Left kidney (tissue), 8 donors: ENCODE data around the gene TAOK1. TPM values are rescaled to one million over a fixed set of nuclear protein-coding genes. Genes with fewer than 3 reads are reported as not detected.
"Not testable (repeated sequence)": the region's sequence is repeated elsewhere in the genome, so short reads cannot be mapped to it uniquely, and the experiment has no call there.

ENCODE experiments used
- DNase-seq: peaks from one replicate; pipeline ENCODE4 v3.0.0-alpha.2; 2013
- long read RNA-seq, 8 donors: transcript quantifications; one replicate each; lab custom pipeline, GENCODE V29; 2026
- polyA plus RNA-seq: library from polyadenylated mRNA; unstranded; fragments of 120-200 nt; gene quantifications from one replicate; pipeline ENCODE4 v1.2.1, GENCODE V29; 2013; ENCODE audit not compliant: insufficient read length

The TAOK1 gene
- 56.2 TPM for polyA plus RNA-seq
- long read RNA-seq, donor 1, partial matches to known transcripts = 0 of 2 reads
- long read RNA-seq, donor 1, other reads (novel, unspliced or antisense) = 0 of 2 reads
- long read RNA-seq, donor 2 = 0 reads
- long read RNA-seq, donor 3, partial matches to known transcripts = 10 of 10 reads
- long read RNA-seq, donor 3, other reads (novel, unspliced or antisense) = 0 of 10 reads
- long read RNA-seq, donor 4 = 0 reads
- long read RNA-seq, donor 5 = 0 reads
- long read RNA-seq, donor 6, partial matches to known transcripts = 0 of 1 reads
- long read RNA-seq, donor 6, other reads (novel, unspliced or antisense) = 0 of 1 reads
- long read RNA-seq, donor 7 = 0 reads
- long read RNA-seq, donor 8, full-length matches to known transcripts = 1 of 1 reads
- long read RNA-seq, donor 8, partial matches to known transcripts = 0 of 1 reads
- long read RNA-seq, donor 8, other reads (novel, unspliced or antisense) = 0 of 1 reads

DNA sequence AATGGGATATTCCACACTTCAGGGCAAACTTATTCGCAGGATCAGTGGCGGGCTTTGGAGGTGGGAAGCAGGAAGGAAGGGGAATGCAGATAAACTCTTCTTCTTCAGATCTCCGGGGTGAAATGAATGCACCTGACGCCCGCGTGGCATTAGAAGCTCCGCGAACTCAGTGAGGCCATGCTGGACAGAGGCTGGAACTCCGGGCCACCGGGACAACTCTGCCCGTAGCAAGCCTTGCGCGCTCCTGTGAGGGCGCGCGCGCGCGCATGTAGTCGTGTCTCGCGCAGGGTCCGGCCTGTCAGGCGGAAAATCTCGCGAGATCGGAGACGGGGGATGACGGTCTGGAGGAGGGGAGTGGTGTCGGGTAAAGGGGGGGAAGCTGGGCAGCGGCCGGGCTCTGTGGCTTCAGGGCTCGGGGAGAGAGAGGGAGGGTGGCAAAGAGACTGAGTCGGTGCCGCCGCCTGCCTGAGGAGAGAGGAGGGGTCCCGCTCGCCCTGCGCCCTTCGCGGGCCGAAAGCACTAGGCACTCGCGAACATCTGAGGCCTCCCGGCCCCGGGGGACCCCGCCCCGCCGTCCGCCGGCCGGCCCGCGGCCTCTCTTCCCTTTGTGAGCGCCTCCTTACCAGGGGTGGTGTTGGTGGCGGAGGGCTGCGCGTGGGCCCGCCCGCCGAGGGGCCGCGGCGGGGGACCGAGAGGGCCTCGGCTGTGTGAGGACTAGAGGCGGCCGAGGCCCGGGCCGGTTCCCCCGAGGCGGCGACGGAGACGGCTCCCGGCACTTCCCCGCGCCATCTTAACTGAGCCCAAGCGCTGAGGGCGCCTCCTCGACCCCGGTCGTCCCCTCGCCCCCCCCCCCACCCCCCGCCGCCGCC, at the start of gene TAOK1:
Gene TAOK1, plus strand, starts transcription at position 382 of the 869 bp plus-strand sequence. CDS start 61,186 bp downstream, outside the sequence.
- peak; percentile 99 for DNase-seq

DNA sequence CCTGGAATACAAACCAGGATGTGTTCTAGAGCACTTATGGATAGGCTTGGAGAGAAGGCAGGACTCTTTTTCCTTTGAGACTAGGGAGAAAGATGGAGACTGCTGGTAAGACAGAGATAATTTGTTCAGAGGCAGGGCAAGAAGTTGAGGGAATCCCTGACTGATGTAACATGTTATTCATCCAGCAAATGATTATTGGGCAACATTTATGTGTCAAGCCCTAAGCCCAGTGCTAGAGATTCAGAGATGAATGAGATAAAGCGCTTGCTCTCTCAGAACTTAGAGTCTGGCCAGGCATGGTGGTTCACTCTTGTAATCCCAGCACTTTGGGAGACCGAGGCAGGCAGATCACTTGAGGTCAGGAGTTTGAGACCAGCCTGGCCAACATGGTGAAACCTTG, 48.4 kb upstream of the TAOK1 start:
- DNase-seq = no peak

DNA sequence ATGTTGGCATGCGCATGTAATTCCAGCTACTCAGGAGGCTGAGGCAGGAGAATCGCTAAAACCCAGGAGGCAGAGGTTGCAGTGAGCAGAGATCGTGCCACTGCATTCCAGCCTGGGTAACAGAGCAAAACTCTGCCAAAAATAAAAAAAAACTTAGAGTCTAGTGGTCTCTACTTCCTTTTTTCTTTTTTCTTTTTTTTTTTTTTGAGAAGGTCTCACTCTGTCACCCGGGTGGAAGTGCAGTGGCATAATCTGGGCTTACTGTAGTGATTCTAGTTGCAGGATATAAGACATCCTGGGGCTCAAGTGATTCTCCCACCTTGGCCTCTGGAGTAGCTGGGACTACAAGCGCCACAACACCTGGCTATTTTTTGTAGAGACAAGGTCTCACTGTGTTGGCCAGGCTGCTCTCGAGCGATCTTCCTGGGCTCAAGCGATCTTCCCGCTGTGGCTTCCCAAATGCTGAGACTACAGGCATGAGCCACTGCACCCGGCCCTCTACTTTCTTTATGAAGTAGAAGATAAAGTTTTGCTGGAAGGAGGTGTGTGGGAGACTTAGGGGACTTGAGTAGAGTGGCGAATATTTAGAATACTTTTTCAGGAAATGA, 47.9 kb upstream of the TAOK1 start:
- no peak for DNase-seq

DNA sequence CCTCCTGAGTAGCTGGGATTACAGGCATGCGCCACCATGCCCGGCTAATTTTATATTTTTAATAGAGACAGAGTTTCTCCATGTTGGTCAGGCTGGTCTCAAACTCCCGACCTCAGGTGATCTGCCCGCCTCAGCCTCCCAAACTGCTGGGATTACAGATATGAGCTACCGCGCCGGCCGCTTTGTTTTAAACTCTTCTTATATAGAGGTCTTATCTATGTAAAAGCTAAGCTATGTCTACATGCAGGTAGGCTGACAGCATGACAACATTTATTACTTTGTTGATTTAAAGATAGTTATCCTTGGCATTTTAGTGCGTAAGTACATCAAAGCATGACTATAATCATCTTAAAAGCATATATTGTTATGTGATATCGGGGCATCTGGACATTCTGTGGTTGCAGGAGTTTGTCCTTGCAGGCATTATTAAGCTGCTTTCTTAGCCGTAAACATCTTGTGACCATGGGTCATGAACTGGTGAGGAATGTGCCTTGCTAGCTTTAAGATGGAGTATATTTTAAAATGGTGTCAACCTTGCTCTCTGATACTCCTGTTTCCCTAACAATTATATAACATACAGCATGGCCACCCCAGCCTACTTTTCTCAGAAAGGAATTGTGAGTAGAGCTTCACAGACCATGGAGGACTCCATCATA, 45.8 kb upstream of the TAOK1 start:
- DNase-seq = no peak

DNA sequence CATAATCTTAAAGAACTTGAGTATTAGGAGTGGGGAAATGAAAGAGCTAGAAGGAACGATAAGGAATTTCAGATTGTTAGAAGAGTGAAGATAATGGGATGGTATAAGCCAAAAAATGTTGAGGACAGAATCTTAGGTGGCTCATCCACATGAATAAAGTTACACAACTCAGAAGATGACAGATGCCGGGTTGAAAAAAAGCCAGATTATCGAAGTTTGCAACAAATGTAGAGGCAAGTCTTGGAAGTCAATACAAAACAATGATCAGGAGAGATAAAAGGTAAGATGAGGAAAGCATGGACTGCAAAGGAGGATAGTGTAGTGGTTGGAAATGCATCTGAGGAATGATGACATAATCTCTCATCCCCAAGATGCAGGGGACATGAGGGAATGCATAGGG, 45.1 kb upstream of the TAOK1 start:
- DNase-seq = no peak

DNA sequence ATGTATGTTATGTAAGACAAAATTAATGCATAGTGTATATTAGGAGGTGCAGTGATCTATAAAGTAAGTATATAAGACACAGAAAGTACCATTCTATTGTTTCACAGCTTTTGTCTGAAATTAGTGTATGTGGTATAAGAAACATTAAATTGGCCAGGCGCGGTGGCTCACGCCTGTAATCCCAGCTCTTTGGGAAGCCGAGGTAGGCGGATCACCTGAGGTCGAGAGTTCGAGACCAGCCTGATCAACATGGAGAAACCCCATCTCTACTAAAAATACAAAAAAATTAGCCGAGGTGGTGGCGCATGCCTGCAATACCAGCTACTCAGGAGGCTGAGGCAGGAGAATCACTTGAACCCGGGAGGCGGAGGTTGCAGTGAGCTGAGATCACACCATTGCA, 44.7 kb upstream of the TAOK1 start:
- DNase-seq = not testable (repeated sequence)

DNA sequence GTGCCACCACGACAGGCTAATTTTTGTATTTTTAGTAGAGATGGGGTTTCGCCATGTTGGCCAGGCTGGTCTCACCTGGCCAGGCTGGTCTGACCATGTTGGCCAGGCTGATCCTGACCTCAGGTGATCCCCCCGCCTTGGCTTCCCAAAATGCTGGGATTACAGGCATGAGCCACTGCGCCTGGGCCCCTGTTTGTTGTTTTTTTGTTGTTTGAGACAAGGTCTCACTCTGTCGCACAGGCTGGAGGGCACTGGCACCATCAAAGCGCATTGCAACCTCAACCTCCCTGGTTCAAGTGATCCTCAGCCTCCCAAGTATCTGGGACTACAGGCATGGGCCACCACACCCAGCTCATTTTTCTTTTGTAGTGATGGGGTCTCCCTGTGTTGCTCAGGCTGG, 43.7 kb upstream of the TAOK1 start:
- no peak for DNase-seq

DNA sequence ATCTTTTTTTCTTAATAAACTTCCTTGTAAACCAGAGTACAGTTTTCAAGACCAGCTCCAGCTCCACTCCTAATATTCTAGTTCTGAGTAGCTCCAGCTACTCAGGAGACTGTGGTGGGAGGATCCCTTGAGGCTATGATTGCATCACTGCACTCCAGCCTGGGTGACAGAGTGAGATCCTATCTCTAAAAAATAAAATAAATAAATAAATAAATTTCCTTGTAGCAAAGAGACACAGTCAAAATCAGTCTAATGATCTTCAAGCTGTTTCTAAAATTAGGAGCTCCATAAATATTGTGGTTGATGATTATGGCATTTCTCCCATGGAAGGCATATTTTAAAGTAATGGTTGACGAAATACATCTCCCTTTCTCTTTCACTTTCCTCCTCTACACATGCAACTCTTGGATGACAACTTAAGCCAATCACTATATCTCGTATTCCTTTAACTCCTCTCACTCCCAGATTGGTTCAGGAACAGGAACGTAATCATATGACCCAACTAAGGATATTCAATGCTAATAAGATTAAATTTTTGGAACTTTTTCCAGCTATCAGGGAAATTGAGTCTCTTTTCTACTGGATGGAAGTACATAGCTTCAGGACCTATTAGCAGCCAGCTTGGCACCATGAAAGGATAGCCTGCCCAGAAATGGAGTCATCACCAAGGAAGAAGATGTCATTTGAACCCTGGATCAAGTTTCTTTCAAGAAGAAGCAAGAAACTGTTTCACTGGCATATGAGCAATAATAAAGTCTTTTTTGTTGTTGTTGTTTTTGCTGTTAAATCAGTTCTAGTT, 42.1 kb upstream of the TAOK1 start:
- DNase-seq = no peak

DNA sequence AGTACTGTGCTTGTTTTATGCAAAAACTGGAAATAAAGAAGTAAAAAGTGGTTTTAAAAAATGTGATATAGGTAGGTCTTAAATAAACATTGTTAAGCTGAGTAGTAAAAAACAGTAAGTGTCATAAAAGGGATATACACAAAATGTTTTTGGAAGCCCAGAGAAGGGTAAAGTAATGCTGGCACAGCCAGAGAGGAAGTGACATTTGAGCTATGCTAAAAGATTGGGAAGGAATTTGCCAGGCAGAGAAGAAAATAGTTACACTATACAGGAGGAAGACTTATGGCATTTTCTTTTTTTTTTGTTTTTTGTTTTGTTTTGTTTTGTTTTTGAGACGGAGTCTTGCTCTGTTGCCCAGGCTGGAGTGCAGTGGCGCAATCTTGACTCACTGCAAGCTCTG, 40.8 kb upstream of the TAOK1 start:
- DNase-seq = no peak

DNA sequence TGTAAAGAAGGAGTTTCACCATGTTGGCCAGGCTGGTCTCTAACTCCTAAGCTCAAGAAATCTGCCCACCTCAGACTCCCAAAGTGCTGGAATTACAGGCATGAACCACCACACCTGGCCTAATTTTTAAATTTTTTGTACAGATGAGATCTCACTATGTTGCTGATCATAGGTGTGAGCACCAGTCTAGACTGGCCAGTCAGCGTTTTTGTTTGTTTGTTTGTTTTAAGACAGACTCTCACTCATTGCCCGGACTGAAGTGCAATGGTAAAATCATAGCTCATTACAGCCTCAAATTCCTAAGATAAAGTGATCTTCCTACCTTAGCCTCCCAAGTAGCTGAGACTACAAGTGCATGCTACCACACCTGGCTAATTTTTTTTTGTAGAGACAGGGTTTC, 38.0 kb upstream of the TAOK1 start:
- DNase-seq = no peak

DNA sequence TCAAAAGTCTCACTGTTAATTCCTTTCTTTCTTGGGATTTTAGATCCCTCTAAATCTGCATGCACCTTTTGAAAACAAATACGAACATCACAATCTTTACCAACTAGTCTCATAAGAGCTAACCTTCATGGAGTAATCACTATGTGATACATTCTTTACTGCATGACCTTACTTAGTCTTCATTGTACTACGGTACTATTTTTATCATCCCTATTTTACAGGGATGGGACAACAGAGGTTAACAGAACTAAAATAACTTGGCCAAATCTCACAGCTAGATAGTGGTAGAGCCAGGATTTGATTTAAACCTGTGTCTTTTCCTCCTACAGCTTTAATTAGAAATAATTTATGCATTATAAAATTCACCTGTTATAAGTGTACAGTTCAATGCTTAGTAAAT, 32.9 kb upstream of the TAOK1 start:
- DNase-seq = no peak

DNA sequence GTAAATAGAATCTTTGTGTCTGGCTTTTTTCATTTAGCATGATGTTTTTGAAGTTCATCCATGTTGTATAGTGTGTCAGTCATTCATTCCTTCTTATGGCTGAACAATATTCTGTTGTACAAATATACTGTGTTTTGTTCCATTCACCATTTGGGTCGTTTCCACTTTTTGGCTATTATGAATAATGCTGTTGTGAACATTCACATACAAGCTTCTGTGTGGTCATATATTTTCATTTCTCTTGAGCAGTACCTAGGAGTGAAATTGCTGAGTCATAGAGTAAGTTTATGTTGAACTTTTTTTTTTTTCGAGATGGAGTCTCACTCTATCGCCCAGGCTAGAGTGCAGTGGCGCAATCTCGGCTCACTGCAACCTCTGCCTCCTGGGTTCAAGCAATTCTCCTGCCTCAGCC, 32.3 kb upstream of the TAOK1 start:
- no peak for DNase-seq

DNA sequence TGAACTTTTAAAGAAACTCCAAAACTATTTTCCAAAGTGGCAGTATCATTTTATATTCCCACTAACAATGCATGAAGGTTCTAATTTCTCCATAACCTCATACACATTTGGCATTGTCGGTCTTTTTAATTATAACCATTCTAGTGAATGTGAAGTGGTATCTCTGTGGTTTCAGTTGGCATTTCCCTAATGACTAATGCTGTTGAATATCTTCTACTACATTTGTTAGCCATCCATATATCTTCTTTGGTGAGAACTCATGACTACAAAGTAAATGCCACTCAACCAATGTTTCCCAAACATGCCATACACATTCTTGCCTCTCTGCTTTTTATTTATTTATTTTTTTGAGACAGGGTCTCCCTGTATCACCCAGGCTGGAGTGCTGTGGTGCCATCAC, 31.7 kb upstream of the TAOK1 start:
- no peak for DNase-seq

DNA sequence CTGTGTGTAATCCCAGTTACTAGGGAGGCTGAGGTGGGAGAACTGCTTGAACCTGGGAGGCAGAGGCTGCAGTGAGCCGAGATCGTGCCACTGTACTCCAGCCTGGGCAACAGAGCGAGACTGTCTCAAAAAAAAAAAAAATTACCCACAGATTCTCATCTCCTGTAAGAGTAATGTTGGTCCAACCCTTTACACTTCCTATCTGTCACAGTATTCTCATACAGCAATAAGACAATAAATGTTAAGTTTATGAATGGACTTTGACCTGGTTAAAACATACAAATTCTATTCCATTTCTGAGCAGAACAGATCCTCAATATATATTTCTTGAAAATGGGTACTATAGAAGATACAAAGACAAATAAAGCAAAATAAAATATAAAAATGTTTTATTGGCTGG, 30.4 kb upstream of the TAOK1 start:
- DNase-seq = no peak

DNA sequence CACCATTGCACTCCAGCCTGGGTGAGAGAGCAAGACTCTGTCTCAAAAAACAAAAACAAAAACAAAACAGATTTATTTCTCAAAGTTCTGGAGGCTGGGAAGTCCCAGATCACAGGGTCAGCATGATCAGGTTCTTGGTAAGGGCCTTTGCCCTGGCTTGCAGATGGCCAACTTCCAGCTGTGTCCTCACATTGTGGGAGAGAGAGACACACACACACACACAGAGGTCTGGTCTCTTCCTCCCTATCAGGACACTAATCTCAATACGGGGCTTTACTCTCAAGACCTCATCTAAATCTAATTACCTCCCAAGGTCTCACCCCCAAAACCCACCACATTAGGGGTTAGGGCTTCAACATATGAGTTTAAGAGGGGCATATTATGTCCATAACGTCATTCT, 26.4 kb upstream of the TAOK1 start:
- DNase-seq = no peak

DNA sequence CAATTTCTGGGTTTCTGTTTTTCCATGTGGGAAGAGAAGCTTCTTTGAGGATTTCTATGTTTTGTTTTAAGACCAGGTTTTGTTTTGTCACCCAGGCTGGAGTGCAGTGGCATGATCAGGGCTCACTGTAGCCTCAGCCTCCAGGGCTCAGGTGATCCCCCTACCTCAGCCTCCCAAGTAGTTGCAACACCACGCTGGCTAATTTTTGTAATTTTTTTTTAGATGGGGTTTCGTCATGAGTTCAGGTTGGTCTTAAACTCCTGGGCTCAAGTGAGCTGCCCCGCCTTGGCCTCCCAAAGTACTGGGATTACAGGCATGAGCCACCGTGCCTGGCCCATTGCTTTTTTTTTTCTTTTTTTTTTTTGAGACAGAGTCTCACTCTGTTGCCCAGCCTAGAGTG, 25.5 kb upstream of the TAOK1 start:
- no peak for DNase-seq

DNA sequence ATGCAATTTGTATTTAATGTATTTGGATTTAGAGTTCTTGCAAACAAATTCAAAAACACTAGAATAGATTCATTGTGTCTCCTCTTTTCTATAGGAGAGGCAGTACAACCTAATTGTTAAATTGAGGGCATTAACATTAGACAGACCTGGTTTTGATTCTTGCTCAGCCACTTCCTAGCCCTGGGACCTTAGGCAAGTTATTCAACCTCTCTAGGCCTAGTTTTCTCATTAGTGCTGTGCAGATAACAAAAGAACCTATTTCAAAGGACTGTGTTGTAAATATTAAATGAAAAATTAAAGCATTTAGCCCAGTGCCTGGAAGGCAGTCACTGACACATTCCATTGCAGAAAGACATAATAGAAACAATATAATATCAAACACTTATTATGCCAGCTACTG, 22.0 kb upstream of the TAOK1 start:
- no peak for DNase-seq

DNA sequence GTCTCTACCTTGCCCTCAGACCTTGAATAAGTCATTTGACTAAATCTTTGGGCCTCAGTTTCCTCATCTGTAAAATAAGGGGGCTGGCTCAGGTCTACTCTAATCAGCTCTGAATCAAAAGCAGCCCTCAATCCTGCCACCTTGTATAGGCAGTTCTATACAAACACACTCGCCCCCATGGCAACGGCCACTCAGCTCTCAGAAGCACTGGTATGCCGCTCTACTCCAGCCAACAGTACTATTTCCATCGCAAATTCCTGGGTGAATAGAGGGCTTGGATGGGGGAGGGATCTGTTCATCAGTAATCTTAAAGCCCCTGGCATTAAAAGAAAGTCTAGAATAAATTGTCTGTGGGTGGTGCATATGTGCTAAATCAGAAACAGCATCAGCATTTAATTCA, 21.2 kb upstream of the TAOK1 start:
- no peak for DNase-seq

DNA sequence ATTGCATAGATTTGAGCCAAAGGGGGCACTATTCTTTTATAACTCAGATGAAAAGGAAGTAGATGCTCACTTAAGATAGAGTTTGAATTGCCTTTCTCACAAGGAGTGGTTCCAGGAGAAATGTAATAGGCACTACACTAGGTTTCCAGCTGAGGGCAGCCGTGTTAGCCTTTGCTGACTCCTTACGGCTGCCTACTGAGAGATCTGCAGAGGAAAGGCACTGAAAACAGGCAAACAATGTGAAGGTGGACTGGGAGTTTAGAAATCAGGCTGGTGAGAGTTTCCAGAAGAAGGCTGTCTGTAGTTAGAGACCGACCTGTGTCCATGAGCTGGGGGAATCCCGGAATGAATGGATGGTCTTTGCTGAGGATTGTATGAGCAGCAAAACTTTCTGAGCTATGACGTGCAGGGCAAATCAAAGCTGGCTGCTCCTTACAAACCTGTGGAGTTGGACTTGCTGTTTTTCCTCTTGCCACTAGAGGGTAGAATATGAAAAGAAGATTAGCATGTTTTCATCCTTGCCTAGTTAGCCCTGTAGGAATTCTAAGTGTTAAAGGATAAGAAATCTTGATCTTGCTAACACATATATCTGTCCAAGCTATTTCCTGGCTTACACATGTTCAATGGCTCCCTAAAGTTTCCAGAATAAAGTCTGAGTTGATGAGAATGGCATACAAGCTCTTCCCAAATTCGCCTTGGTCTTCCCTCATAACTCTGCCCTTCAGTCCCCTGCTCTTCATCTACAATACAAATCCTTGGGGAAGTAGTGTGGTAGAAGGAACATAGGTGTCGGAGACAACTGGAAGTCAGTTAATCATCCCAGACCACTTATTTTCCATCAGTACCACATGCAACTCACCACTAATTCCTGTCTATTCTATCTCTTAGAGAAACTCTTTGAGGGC, 20.1 kb upstream of the TAOK1 start:
- peak; percentile 88 for DNase-seq

DNA sequence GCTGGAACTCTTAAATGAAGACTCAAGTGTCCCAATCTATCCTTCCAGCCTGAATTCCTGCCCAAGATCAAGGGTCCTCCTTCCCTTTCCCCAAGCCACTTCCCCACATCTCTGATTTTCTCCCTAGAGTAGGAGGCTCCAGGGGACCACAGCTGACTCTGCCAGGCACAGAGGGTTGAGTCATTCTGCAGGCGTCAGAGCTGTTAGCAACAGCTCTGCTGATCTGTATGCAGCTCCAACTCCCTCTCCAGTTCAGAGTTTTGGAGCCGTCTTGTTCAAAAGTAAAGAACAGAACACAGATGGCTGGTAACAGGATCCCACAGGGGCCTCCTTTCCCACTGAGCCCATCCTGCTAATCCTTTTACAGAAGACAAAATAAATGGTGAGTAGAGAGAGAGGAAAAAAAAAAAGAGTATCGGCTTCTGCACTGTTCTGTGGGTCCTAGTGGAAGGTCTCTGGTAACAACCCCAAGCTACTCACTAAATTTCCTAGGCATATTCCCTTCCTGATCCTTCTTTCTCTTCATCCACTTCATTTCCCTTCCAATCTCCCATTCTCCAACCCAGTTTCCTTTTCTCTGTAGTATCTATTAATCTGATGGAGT, 13.4 kb upstream of the TAOK1 start:
- no peak for DNase-seq
